Right atrium auricular region (tissue), 2 donors: Measurements from ENCODE around the gene ATG12. TPM values are rescaled to one million over a fixed set of nuclear protein-coding genes. Genes with fewer than 3 reads are reported as not detected.

Source experiments
- DNase-seq: peaks from one replicate; pipeline ENCODE4 v3.0.0-alpha.2; 2019; ENCODE audit warnings: low spot score
- H3K27ac ChIP-seq, 2 donors: fragments of 200-600 bp; sonication (generic); 1 replicate in 1 of 2; 2 replicates in 1 of 2; pipeline ENCODE4 v1.5.1; 2016 to 2019
- H3K27me3 ChIP-seq, 2 donors: fragments of 200-600 bp; sonication (generic); one replicate each; pipeline versions ENCODE4 v1.5.1 to v1.6.0; 2017 to 2019
- H3K36me3 ChIP-seq: fragments of 200-600 bp; sonication (generic); one replicate; pipeline ENCODE4 v1.5.1; 2016
- H3K4me1 ChIP-seq, 2 donors: fragments of 200-600 bp; sonication (generic); one replicate each; pipeline versions ENCODE4 v1.5.1 to v1.6.0; 2017 to 2019
- H3K4me3 ChIP-seq, 2 donors: fragments of 200-600 bp; sonication (generic); 1 replicate in 1 of 2; 2 replicates in 1 of 2; pipeline ENCODE4 v1.5.1; 2017 to 2019; ENCODE audit warnings: mild to moderate bottlenecking in 1 of 2, moderate library complexity in 1 of 2
- H3K9me3 ChIP-seq, 2 donors: fragments of 200-600 bp; sonication (generic); one replicate each; pipeline ENCODE4 v1.5.1; 2019
- total RNA-seq, 2 donors: library from RNA; depleted of rRNA; stranded (reverse); fragments of >200 nt; gene quantifications; one replicate each; pipeline ENCODE4 v1.1.0, GENCODE V29; 2016
- TF ChIP-seq, protein P1 (sequence below), 2 donors: fragments of 200-600 bp; sonication (generic); IDR thresholded peaks; one replicate each; pipeline ENCODE4 v1.5.1; 2019; ENCODE audit warnings: antibody characterized with exemption in 2 of 2

ATG12 gene
- total RNA-seq, 2 donors from 2014 or later, result 15.7 to 19.4 TPM

GRCh38 chr5:115788440-115788839 is 52.9 kb downstream of the ATG12 start:
- Histone ChIP-seq H3K9me3 (no peaks in the 10 kb centered on the region), H3K27me3 (no peaks in the 10 kb centered on the region), H3K4me3 (no peak overlapping the region), H3K27ac (no peak overlapping the region), H3K4me1 (no peaks in the 10 kb centered on the region), H3K36me3 (no peaks in the 10 kb centered on the region)
- DNase-seq, result no peak
- TF ChIP-seq, protein P1, sequence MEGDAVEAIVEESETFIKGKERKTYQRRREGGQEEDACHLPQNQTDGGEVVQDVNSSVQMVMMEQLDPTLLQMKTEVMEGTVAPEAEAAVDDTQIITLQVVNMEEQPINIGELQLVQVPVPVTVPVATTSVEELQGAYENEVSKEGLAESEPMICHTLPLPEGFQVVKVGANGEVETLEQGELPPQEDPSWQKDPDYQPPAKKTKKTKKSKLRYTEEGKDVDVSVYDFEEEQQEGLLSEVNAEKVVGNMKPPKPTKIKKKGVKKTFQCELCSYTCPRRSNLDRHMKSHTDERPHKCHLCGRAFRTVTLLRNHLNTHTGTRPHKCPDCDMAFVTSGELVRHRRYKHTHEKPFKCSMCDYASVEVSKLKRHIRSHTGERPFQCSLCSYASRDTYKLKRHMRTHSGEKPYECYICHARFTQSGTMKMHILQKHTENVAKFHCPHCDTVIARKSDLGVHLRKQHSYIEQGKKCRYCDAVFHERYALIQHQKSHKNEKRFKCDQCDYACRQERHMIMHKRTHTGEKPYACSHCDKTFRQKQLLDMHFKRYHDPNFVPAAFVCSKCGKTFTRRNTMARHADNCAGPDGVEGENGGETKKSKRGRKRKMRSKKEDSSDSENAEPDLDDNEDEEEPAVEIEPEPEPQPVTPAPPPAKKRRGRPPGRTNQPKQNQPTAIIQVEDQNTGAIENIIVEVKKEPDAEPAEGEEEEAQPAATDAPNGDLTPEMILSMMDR (IDR thresholded peaks at IDR 0.05), result no peak

- H3K4me1 ChIP-seq, result no peaks in the 10 kb centered on the region
- no peak for DNase-seq
- H3K4me3 ChIP-seq, result no peak overlapping the region
- H3K27me3 ChIP-seq, result no peaks in the 10 kb centered on the region
- no peaks in the 10 kb centered on the region for H3K36me3 ChIP-seq
- TF ChIP-seq, protein P1 (IDR thresholded peaks at IDR 0.05), result no peak
- no peak overlapping the region for H3K27ac ChIP-seq
- no peaks in the 10 kb centered on the region for H3K9me3 ChIP-seq
These were observed 53.9 kb downstream of the ATG12 start for GRCh38 chr5:115787426-115787825.

- H3K36me3 ChIP-seq, result no peaks in the 10 kb centered on the region
- H3K4me3 ChIP-seq, result no peak overlapping the region
- no peak for DNase-seq
- no peaks in the 10 kb centered on the region for H3K4me1 ChIP-seq
- no peaks in the 10 kb centered on the region for H3K27me3 ChIP-seq
- TF ChIP-seq, protein P1 (IDR thresholded peaks at IDR 0.05), result no peak
- no peaks in the 10 kb centered on the region for H3K9me3 ChIP-seq
- no peak overlapping the region for H3K27ac ChIP-seq
These were observed 55.8 kb downstream of the ATG12 start for GRCh38 chr5:115785381-115786065.

DNA sequence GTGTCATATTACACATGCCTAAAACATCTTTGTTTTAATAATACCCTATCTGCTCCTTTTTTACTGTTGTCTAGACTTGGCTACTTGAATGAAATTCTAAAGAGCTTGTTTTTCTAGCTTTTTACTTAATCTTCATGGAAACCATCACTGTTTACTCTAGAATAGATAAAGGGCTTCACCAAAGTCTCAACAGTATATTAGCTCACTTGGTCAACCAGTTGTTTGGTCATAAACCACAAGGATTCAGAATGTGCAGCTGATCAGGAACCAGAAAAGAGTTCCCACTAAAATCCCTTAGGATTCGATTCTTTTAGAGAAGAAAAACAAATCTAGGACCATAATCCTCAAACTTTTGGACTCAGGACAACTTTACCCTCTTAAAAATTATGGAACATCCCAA is 62.9 kb downstream of the ATG12 start:
- Histone ChIP-seq H3K9me3 (no peaks in the 10 kb centered on the region), H3K27ac (peak overlapping the region in 1 of 2 donors; percentile 24), H3K4me3 (no peak overlapping the region), H3K36me3 (no peaks in the 10 kb centered on the region), H3K4me1 (peaks cover 0 to 5% of the 10 kb centered on the region in 2 donors), H3K27me3 (no peaks in the 10 kb centered on the region)
- TF ChIP-seq, protein P1 (IDR thresholded peaks at IDR 0.05), result no peak
- DNase-seq, result no peak

Other genes starting within 250 kb of the ATG12 start
- gene TICAM2, start 239.1 kb downstream of the ATG12 start, total RNA-seq, result 1 to 10 TPM in 1 of 2 donors, under 1 TPM in 1; 0.67 to 1.1 TPM
- gene TMED7, start 215.5 kb downstream of the ATG12 start, total RNA-seq, result 100 to 1,000 TPM in 1 of 2 donors, 10 to 100 TPM in 1; 70.2 to 101 TPM
- 10 to 100 TPM; 24.7 to 66.0 TPM for gene CDO1, start 24.9 kb downstream of the ATG12 start, total RNA-seq
- 10 to 100 TPM; 50.1 to 63.4 TPM for gene AP3S1, start 370 bp upstream of the ATG12 start, total RNA-seq
- gene LVRN, start 120.9 kb upstream of the ATG12 start, total RNA-seq, result under 1 TPM; 0.19 to 0.39 TPM
- gene ARL14EPL, start 190.9 kb upstream of the ATG12 start, total RNA-seq, result not detected
- gene COMMD10, start 243.5 kb upstream of the ATG12 start, total RNA-seq, result 10 to 100 TPM; 20.2 to 43.6 TPM